Naive thymus-derived CD8-positive, alpha-beta T cell (primary cell): Measurements from ENCODE around the gene VSIR. TPM values are rescaled to one million over a fixed set of nuclear protein-coding genes. Genes with fewer than 3 reads are reported as not detected.
A peak's percentile ranks its signal among the peaks of the same experiment; 100 is the strongest.

ENCODE experiments used
- ATAC-seq, 2 donors: fragments of 150-1000 bp; cut with Tn5 transposase in 1 of 2; sonication (Bioruptor Pico), chemical (Tn5 transposase) in 1 of 2; 1 replicate in 1 of 2; 2 replicates in 1 of 2; pipeline ENCODE4 v1.10.0; 2021; ENCODE audit warnings: mild to moderate bottlenecking in 2 of 2, moderate library complexity in 2 of 2
- POLR2A ChIA-PET: fragments of 350-600 bp; sonication (Branson Sonifier 250); formaldehyde crosslinking; loops from one replicate; lab custom pipeline; 2021; ENCODE audit warnings: antibody characterized with exemption; lab: Charles Lee
- DNase-seq, 10 donors: peaks; one replicate each; pipeline versions ENCODE4 v3.0.0 to v3.0.0-alpha.2; 2020 to 2022
- H3K27ac Mint-ChIP-seq, 10 donors: one replicate each; pipeline ENCODE4 v1.8.0; 2020 to 2022; ENCODE audit warnings: mild to moderate bottlenecking in 10 of 10, mixed read lengths in 10 of 10, moderate library complexity in 4 of 10, inconsistent platforms in 1 of 10
- H3K27me3 Mint-ChIP-seq, 5 donors: one replicate each; pipeline ENCODE4 v1.8.0; 2021 to 2022; ENCODE audit warnings: mixed read lengths in 5 of 5
- H3K36me3 Mint-ChIP-seq, 3 donors: one replicate each; pipeline ENCODE4 v1.8.0; 2020 to 2022; ENCODE audit warnings: mixed read lengths in 3 of 3, mild to moderate bottlenecking in 2 of 3, inconsistent platforms in 1 of 3
- H3K4me1 Mint-ChIP-seq, 4 donors: one replicate each; pipeline ENCODE4 v1.8.0; 2021 to 2022; ENCODE audit warnings: mixed read lengths in 4 of 4
- H3K4me3 Mint-ChIP-seq, 10 donors: one replicate each; pipeline ENCODE4 v1.8.0; 2020 to 2022; ENCODE audit warnings: mild to moderate bottlenecking in 10 of 10, mixed read lengths in 10 of 10, moderate library complexity in 6 of 10, inconsistent platforms in 1 of 10
- H3K9me3 Mint-ChIP-seq, 9 donors: one replicate each; pipeline ENCODE4 v1.8.0; 2020 to 2022; ENCODE audit warnings: mixed read lengths in 9 of 9, mild to moderate bottlenecking in 3 of 9, inconsistent platforms in 1 of 9, moderate library complexity in 1 of 9
- polyA plus RNA-seq, 3 donors: library from polyadenylated mRNA; unstranded; fragments of 300-500 nt; fragmentation: Illumina TruSeq; gene quantifications; one replicate each; pipeline ENCODE4 v1.2.3, GENCODE V29; 2021
- total RNA-seq, 8 experiments: library from RNA in 2 of 8; stranded (reverse) in 2 of 8; gene quantifications; one replicate each; pipeline ENCODE4 v1.2.3 and lab custom pipeline; 2021 to 2026

The VSIR gene
- total and polyA plus RNA-seq, 5 experiments from 2014 or later, result 102 to 343 (median 211) TPM

GRCh38 chr10:71727738-71728737 is 45.3 kb downstream of the VSIR start:
- POLR2A ChIA-PET, result interaction anchor here (0.7 to 41.4 kb wide), 7 partner anchors 15 to 541 kb away, joined by 3 to 1679 read pairs (median 21); partner anchors contain the start of genes C10orf105 and VSIR

GRCh38 chr10:71727105-71727737 is 46.1 kb downstream of the VSIR start:
- peak overlapping the region; percentile 95 to 99 (median 97) for H3K27ac Mint-ChIP-seq
- H3K4me1 Mint-ChIP-seq, result peaks cover 41 to 95% (median 92%) of the 10 kb centered on the region in 4 donors
- ATAC-seq (peak; percentile 66 to 79), DNase-seq (peak; percentile 36 to 86 (median 73))
- POLR2A ChIA-PET, result interaction anchor here (0.7 to 41.4 kb wide), 6 partner anchors 14 to 381 kb away, joined by 3 to 1679 read pairs (median 169); partner anchors contain the start of genes C10orf105 and VSIR
- H3K27me3 Mint-ChIP-seq, result no peaks in the 10 kb centered on the region
- no peaks in the 10 kb centered on the region for H3K9me3 Mint-ChIP-seq
- H3K36me3 Mint-ChIP-seq, result no peaks in the 10 kb centered on the region
- H3K4me3 Mint-ChIP-seq, result peak overlapping the region; percentile 61 to 84 (median 76)

More at GRCh38 chr10:71727738-71728737, 45.3 kb downstream of the VSIR start:
- no peaks in the 10 kb centered on the region for H3K9me3 Mint-ChIP-seq
- peak overlapping the region; percentile 95 to 99 (median 97) for H3K27ac Mint-ChIP-seq
- H3K36me3 Mint-ChIP-seq, result no peaks in the 10 kb centered on the region
- H3K27me3 Mint-ChIP-seq, result no peaks in the 10 kb centered on the region
- peak overlapping the region; percentile 61 to 84 (median 76) for H3K4me3 Mint-ChIP-seq
- ATAC-seq (peak; percentile 67 to 74), DNase-seq (peak in 9 of 10 donors; percentile 52 to 92 (median 83))
- peaks cover 44 to 95% (median 92%) of the 10 kb centered on the region in 4 donors for H3K4me1 Mint-ChIP-seq

- no peaks in the 10 kb centered on the region for H3K36me3 Mint-ChIP-seq
- POLR2A ChIA-PET, result interaction anchor here (1.3 to 41.4 kb wide), 5 partner anchors 14 to 55 kb away, joined by 3 to 1679 read pairs (median 317); partner anchors contain the start of genes C10orf105 and VSIR
- H3K27ac Mint-ChIP-seq, result peak overlapping the region; percentile 95 to 99 (median 97)
- peak in 3 of 10 donors; percentile 20 to 54 (median 33) for DNase-seq
- peaks cover 39 to 94% (median 92%) of the 10 kb centered on the region in 4 donors for H3K4me1 Mint-ChIP-seq
- no peaks in the 10 kb centered on the region for H3K27me3 Mint-ChIP-seq
- peak overlapping the region; percentile 61 to 84 (median 76) for H3K4me3 Mint-ChIP-seq
- ATAC-seq, result peak; percentile 24 to 29
- H3K9me3 Mint-ChIP-seq, result no peaks in the 10 kb centered on the region
These were observed 46.7 kb downstream of the VSIR start for GRCh38 chr10:71726580-71727104.

GRCh38 chr10:71725998-71726579 is 47.2 kb downstream of the VSIR start:
- POLR2A ChIA-PET, result interaction anchor here (3.6 to 41.4 kb wide), 4 partner anchors 13 to 40 kb away, joined by 21 to 1679 read pairs (median 590); partner anchors contain the start of genes C10orf105 and VSIR
- H3K4me1 Mint-ChIP-seq, result peaks cover 42 to 93% (median 92%) of the 10 kb centered on the region in 4 donors
- H3K9me3 Mint-ChIP-seq, result no peaks in the 10 kb centered on the region
- H3K4me3 Mint-ChIP-seq, result peak overlapping the region in 9 of 10 donors; percentile 66 to 84 (median 75)
- ATAC-seq (peak in 1 of 2 donors; percentile 2), DNase-seq (peak in 2 of 10 donors; percentile 28 to 36)
- no peaks in the 10 kb centered on the region for H3K27me3 Mint-ChIP-seq
- no peaks in the 10 kb centered on the region for H3K36me3 Mint-ChIP-seq
- H3K27ac Mint-ChIP-seq, result peak overlapping the region; percentile 95 to 99 (median 97)

GRCh38 chr10:71725249-71725648 is 48.1 kb downstream of the VSIR start:
- Mint-ChIP-seq H3K27ac (peak overlapping the region in 7 of 10 donors; percentile 59 to 99 (median 96)), H3K36me3 (no peaks in the 10 kb centered on the region), H3K9me3 (no peaks in the 10 kb centered on the region), H3K4me3 (peak overlapping the region in 2 of 10 donors; percentile 76 to 84), H3K4me1 (peaks cover 44 to 95% (median 91%) of the 10 kb centered on the region in 4 donors), H3K27me3 (no peaks in the 10 kb centered on the region)
- no peak for DNase-seq
- no peak for ATAC-seq
- POLR2A ChIA-PET, result interaction anchor here (13.5 to 41.4 kb wide), 3 partner anchors 12 to 41 kb away, joined by 317 to 1679 read pairs (median 863); partner anchors contain the start of genes C10orf105 and VSIR

- no peaks in the 10 kb centered on the region for H3K27me3 Mint-ChIP-seq
- H3K4me1 Mint-ChIP-seq, result peaks cover 44 to 91% (median 89%) of the 10 kb centered on the region in 4 donors
- H3K9me3 Mint-ChIP-seq, result no peaks in the 10 kb centered on the region
- POLR2A ChIA-PET, result interaction anchor here (1.1 to 41.4 kb wide), 4 partner anchors 8 to 42 kb away, joined by 6 to 1679 read pairs (median 590); partner anchors contain the start of genes C10orf105 and VSIR
- H3K4me3 Mint-ChIP-seq, result peak overlapping the region in 3 of 10 donors; percentile 15 to 60 (median 26)
- DNase-seq, result no peak
- H3K36me3 Mint-ChIP-seq, result no peaks in the 10 kb centered on the region
- no peak for ATAC-seq
- peak overlapping the region in 7 of 10 donors; percentile 33 to 96 (median 48) for H3K27ac Mint-ChIP-seq
These were observed 48.8 kb downstream of the VSIR start for GRCh38 chr10:71724539-71724938.

- Mint-ChIP-seq H3K27me3 (no peaks in the 10 kb centered on the region), H3K27ac (peak overlapping the region in 7 of 10 donors; percentile 20 to 75 (median 64)), H3K4me1 (peaks cover 36 to 86% (median 77%) of the 10 kb centered on the region in 4 donors), H3K4me3 (peak overlapping the region in 2 of 10 donors; percentile 15 to 60), H3K9me3 (no peaks in the 10 kb centered on the region), H3K36me3 (no peaks in the 10 kb centered on the region)
- ATAC-seq (no peak), DNase-seq (no peak)
- POLR2A ChIA-PET, result interaction anchor here (1.1 to 41.4 kb wide), 4 partner anchors 9 to 43 kb away, joined by 6 to 1679 read pairs (median 590); partner anchors contain the start of genes C10orf105 and VSIR
These were observed 50.0 kb downstream of the VSIR start for GRCh38 chr10:71723311-71723710.

- Mint-ChIP-seq H3K27ac (peak overlapping the region in 6 of 10 donors; percentile 38 to 91 (median 69)), H3K27me3 (no peaks in the 10 kb centered on the region), H3K4me3 (peak overlapping the region in 3 of 10 donors; percentile 15 to 38 (median 37)), H3K4me1 (peaks cover 35 to 84% (median 73%) of the 10 kb centered on the region in 4 donors), H3K36me3 (no peaks in the 10 kb centered on the region), H3K9me3 (no peaks in the 10 kb centered on the region)
- DNase-seq (no peak), ATAC-seq (no peak)
- POLR2A ChIA-PET, result interaction anchor here (13.5 to 41.4 kb wide), 3 partner anchors 10 to 44 kb away, joined by 317 to 1679 read pairs (median 863); partner anchors contain the start of genes C10orf105 and VSIR
These were observed 50.5 kb downstream of the VSIR start for GRCh38 chr10:71722849-71723248.

- DNase-seq (no peak), ATAC-seq (no peak)
- Mint-ChIP-seq H3K27ac (peak overlapping the region in 5 of 10 donors; percentile 22 to 81 (median 59)), H3K4me1 (peaks cover 20 to 82% (median 61%) of the 10 kb centered on the region in 4 donors), H3K9me3 (no peaks in the 10 kb centered on the region), H3K36me3 (no peaks in the 10 kb centered on the region), H3K27me3 (no peaks in the 10 kb centered on the region), H3K4me3 (peak overlapping the region in 1 of 10 donors; percentile 38)
- POLR2A ChIA-PET, result interaction anchor here (13.5 to 41.4 kb wide), 4 partner anchors 6 to 45 kb away, joined by 317 to 1679 read pairs (median 590); partner anchors contain the start of genes C10orf105 and VSIR
These were observed 52.0 kb downstream of the VSIR start for GRCh38 chr10:71721313-71721712.

- no peak overlapping the region for H3K4me3 Mint-ChIP-seq
- H3K27ac Mint-ChIP-seq, result peak overlapping the region in 4 of 10 donors; percentile 15 to 88 (median 32)
- ATAC-seq, result no peak
- peaks cover 18 to 81% (median 61%) of the 10 kb centered on the region in 4 donors for H3K4me1 Mint-ChIP-seq
- no peak for DNase-seq
- H3K27me3 Mint-ChIP-seq, result no peaks in the 10 kb centered on the region
- no peaks in the 10 kb centered on the region for H3K9me3 Mint-ChIP-seq
- H3K36me3 Mint-ChIP-seq, result no peaks in the 10 kb centered on the region
- POLR2A ChIA-PET, result interaction anchor here (13.5 to 41.4 kb wide), 4 partner anchors 7 to 46 kb away, joined by 317 to 1679 read pairs (median 590); partner anchors contain the start of genes C10orf105 and VSIR
These were observed 53.0 kb downstream of the VSIR start for GRCh38 chr10:71720288-71720687.
